HCT116 (cell line): ENCODE data around the gene AKAP12. TPM values are rescaled to one million over a fixed set of nuclear protein-coding genes. Genes with fewer than 3 reads are reported as not detected.

Experiments used
- ATAC-seq: fragments of 200-7000 bp; cut with Tn5 transposase; 2 replicates; pipeline ENCODE4 v1.9.1; 2020; ENCODE audit warnings: mild to moderate bottlenecking, moderate library complexity
- BruUV-seq: library from RNA; stranded (reverse); fragments of 400-500 nt; replicated peaks from 2 replicates; lab custom pipeline; 2021; lab: Mats Ljungman, UMichigan
- CTCF ChIA-PET: fragments of 300-600 bp; sonication (Branson Sonifier 250); formaldehyde crosslinking; loops from one replicate; lab custom pipeline; 2021; ENCODE audit warnings: antibody characterized with exemption; lab: Charles Lee
- POLR2A ChIA-PET: fragments of 300-600, 350-600 bp; sonication (Branson Sonifier 250); formaldehyde crosslinking; loops from one replicate; lab custom pipeline; 2021; ENCODE audit warnings: antibody characterized with exemption; lab: Charles Lee
- RAD21 ChIA-PET, 2 experiments: fragments of 300-600 bp; sonication (Branson Sonifier 250); formaldehyde crosslinking; loops; one replicate each; lab custom pipeline; 2023; ENCODE audit warnings: low total read pairs in 2 of 2; ENCODE audit not compliant: uncharacterized antibody in 2 of 2, unreplicated experiment in 2 of 2, low non-redundant PET in 1 of 2; lab: Charles Lee
- DNase-seq: peaks from one replicate; pipeline ENCODE4 v3.0.0-alpha.2; 2010; ENCODE audit warnings: low read depth, low spot score
- H2AFZ ChIP-seq: fragments of 200-600 bp; shearing (Covaris generic), sonication (generic); 2 replicates; pipeline ENCODE4 v1.6.1; 2017; ENCODE audit warnings: low read depth, mixed run types, mixed read lengths, antibody characterized with exemption, low read length; ENCODE audit not compliant: poor library complexity, severe bottlenecking
- H3K27ac ChIP-seq: 2 replicates; pipeline ENCODE4 v1.5.1; 2012; ENCODE audit warnings: low read depth, low read length
- H3K27me3 ChIP-seq: fragments of 200-600 bp; sonication (generic); 2 replicates; pipeline ENCODE4 v1.6.1; 2016; ENCODE audit warnings: mixed run types, low read length, mixed read lengths; ENCODE audit not compliant: insufficient read depth
- H3K36me3 ChIP-seq, 2 experiments: fragments of 200-500 bp in 1 of 2; fragments of 200-600 bp in 1 of 2; sonication (Bioruptor generic) in 1 of 2; sonication (generic) in 1 of 2; 2 replicates each; pipeline versions ENCODE4 v1.5.1 to v1.6.1; 2014 to 2016; ENCODE audit warnings: low read length in 2 of 2, inconsistent platforms in 1 of 2, mixed read lengths in 1 of 2, mixed run types in 1 of 2; ENCODE audit not compliant: insufficient read depth in 2 of 2, control insufficient read depth in 1 of 2
- H3K4me1 ChIP-seq, 2 experiments: fragments of 200-600 bp in 1 of 2; sonication (generic) in 1 of 2; 2 replicates each; pipeline versions ENCODE4 v1.5.1 to v1.6.1; 2012 to 2017; ENCODE audit warnings: low read length in 2 of 2, inconsistent platforms in 1 of 2, mild to moderate bottlenecking in 1 of 2, mixed read lengths in 1 of 2, mixed run types in 1 of 2, moderate library complexity in 1 of 2; ENCODE audit not compliant: insufficient read depth in 2 of 2, control insufficient read depth in 1 of 2
- H3K4me2 ChIP-seq: fragments of 200-600 bp; sonication (generic); 2 replicates; pipeline ENCODE4 v1.6.1; 2017; ENCODE audit warnings: mixed run types, low read length, mixed read lengths
- H3K4me3 ChIP-seq, 2 experiments: fragments of 200-600 bp in 1 of 2; sonication (generic) in 1 of 2; replicated peaks in 1 of 2; 2 replicates each; pipeline ENCODE4 v1.5.1; 2011 to 2016; ENCODE audit warnings: low read length in 2 of 2, control low read depth in 1 of 2, low read depth in 1 of 2, mild to moderate bottlenecking in 1 of 2, mixed read lengths in 1 of 2, mixed run types in 1 of 2
- H3K79me2 ChIP-seq: fragments of 200-600 bp; sonication (generic); 2 replicates; pipeline ENCODE4 v1.6.1; 2017; ENCODE audit warnings: mild to moderate bottlenecking, mixed run types, low read length, moderate library complexity, mixed read lengths; ENCODE audit not compliant: insufficient read depth
- H3K9ac ChIP-seq: fragments of 200-600 bp; sonication (generic); 2 replicates; pipeline ENCODE4 v1.6.1; 2016; ENCODE audit warnings: low read length, mixed read lengths
- H3K9me2 ChIP-seq: fragments of 200-600 bp; sonication (generic), shearing (Covaris generic); 2 replicates; pipeline ENCODE4 v1.6.1; 2017; ENCODE audit warnings: mixed run types, mild to moderate bottlenecking, moderate library complexity; ENCODE audit not compliant: insufficient read depth
- H3K9me3 ChIP-seq, 2 experiments: fragments of 200-500 bp in 1 of 2; fragments of 200-600 bp in 1 of 2; sonication (Bioruptor generic) in 1 of 2; sonication (generic) in 1 of 2; 2 replicates each; pipeline ENCODE4 v1.6.1; 2014 to 2017; ENCODE audit warnings: low read length in 2 of 2, mixed read lengths in 2 of 2, inconsistent platforms in 1 of 2, low read depth in 1 of 2, mild to moderate bottlenecking in 1 of 2, mixed run types in 1 of 2, moderate library complexity in 1 of 2; ENCODE audit not compliant: control insufficient read depth in 1 of 2, insufficient read depth in 1 of 2
- H4K20me1 ChIP-seq: fragments of 200-600 bp; sonication (generic), shearing (Covaris generic); 2 replicates; pipeline ENCODE4 v1.6.1; 2017; ENCODE audit warnings: mixed run types, mild to moderate bottlenecking, moderate library complexity; ENCODE audit not compliant: insufficient read depth
- EZH2phosphoT487 ChIP-seq: fragments of 200-600 bp; IDR thresholded peaks from 2 replicates; pipeline ENCODE4 v1.6.1; 2018; ENCODE audit warnings: antibody characterized with exemption, borderline replicate concordance
- POLR2AphosphoS5 ChIP-seq: IDR thresholded peaks from 2 replicates; pipeline ENCODE4 v1.6.1; 2011; ENCODE audit warnings: mild to moderate bottlenecking, low read depth, low read length, moderate library complexity
- intact Hi-C: fragments of 100-400 bp; cut with micrococcal nuclease; formaldehyde crosslinking; loops from 2 replicates; pipeline ENCODE4 v1.10.0; 2022
- total RNA-seq: library from RNA; stranded (reverse); gene quantifications from one replicate; pipeline ENCODE4 v1.2.1, GENCODE V29; 2021; ENCODE audit not compliant: unreplicated experiment
- TF ChIP-seq, protein P1 (sequence below), 3 experiments: fragments of 200-600 bp in 1 of 3; sonication (generic) in 1 of 3; IDR thresholded peaks in 2 of 3; conservative IDR thresholded peaks in 1 of 3; 2 replicates each; pipeline ENCODE4 v1.5.1; 2012 to 2017; ENCODE audit warnings: low read depth in 2 of 3, low read length in 2 of 3, antibody characterized with exemption in 1 of 3, borderline replicate concordance in 1 of 3, control low read depth in 1 of 3, mild to moderate bottlenecking in 1 of 3, mixed read lengths in 1 of 3, mixed run types in 1 of 3, moderate library complexity in 1 of 3; ENCODE audit not compliant: insufficient read depth in 1 of 3

Gene AKAP12
- total RNA-seq, 1 experiment from 2014 or later = 1,220 TPM

DNA sequence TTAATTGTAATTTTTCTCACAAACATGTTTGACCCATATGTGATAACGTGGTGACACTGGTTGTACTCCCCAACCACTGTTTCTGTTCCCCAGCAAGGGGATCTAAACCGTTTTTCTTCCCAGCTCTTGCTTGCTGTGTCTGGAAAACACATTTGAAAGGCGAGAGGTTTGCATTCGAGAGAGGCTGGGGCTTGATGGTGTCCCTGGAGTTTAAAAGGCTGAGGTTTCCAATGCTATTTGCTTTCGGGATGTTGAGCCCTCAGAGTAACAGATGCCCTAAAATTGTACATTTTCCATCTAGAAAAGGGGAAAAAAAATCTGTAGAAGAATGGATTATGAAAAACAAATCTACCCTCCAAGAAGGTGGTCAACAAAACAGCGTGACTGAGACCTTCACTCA is 35.4 kb downstream of the AKAP12 start:
- Histone ChIP-seq H3K36me3 (no peaks in the 10 kb centered on the region), H2AFZ (no peak overlapping the region), H3K4me3 (no peak overlapping the region), H3K9ac (no peak overlapping the region), H3K9me3 (no peaks in the 10 kb centered on the region), H3K4me2 (no peak overlapping the region), H3K9me2 (no peaks in the 10 kb centered on the region), H3K27ac (no peak overlapping the region), H3K4me1 (peaks cover 3 to 44% of the 10 kb centered on the region in 2 experiments; a peak in 2 of 4 replicates), H3K27me3 (no peaks in the 10 kb centered on the region), H3K79me2 (peaks cover 99% of the 10 kb centered on the region), H4K20me1 (no peaks in the 10 kb centered on the region; the same call in 1 of the 2 replicates)
- ChIA-PET CTCF (no interaction called here), RAD21 (no interaction called here), POLR2A (no interaction called here)
- ATAC-seq = no peak
- intact Hi-C loops = no loop called here
- no TSS peak for BruUV-seq
- TF ChIP-seq POLR2AphosphoS5 = 0 out of 2 replicates have a peak, but pooled peaks have one; percentile 4
- no peak for TF ChIP-seq EZH2phosphoT487
- no peak for DNase-seq

DNA sequence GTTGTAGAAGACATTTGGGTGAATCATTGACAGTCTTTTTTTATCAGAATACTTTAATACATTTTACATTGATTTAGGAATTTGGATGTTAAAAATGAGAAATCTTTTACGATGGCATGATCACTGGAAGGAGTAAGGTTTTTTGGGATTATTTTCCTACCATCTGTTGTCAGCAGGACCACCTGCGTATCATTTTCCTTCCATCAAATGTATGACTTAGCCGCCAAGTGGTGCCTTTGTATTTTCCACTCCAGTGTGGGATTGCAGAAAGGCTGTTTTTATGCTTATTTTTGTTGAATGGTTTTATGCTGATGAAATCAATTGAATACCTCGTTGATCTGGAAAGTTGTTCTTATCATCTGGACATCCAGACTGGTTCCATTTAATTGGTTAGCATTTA is 35.8 kb downstream of the AKAP12 start:
- no peaks in the 10 kb centered on the region for H3K27me3 ChIP-seq
- no peak for DNase-seq
- intact Hi-C loops = no loop called here
- no peak overlapping the region for H3K4me3 ChIP-seq
- H3K79me2 ChIP-seq = peaks cover 99% of the 10 kb centered on the region
- no peak overlapping the region for H3K27ac ChIP-seq
- peaks cover 3 to 41% of the 10 kb centered on the region in 2 experiments; a peak in 2 of 4 replicates for H3K4me1 ChIP-seq
- H4K20me1 ChIP-seq = no peaks in the 10 kb centered on the region; the same call in 1 of the 2 replicates
- H3K36me3 ChIP-seq = no peaks in the 10 kb centered on the region
- POLR2A ChIA-PET = no interaction called here
- H3K9me3 ChIP-seq = no peaks in the 10 kb centered on the region
- H3K4me2 ChIP-seq = no peak overlapping the region
- TF ChIP-seq EZH2phosphoT487 = no peak
- TF ChIP-seq, protein P1, sequence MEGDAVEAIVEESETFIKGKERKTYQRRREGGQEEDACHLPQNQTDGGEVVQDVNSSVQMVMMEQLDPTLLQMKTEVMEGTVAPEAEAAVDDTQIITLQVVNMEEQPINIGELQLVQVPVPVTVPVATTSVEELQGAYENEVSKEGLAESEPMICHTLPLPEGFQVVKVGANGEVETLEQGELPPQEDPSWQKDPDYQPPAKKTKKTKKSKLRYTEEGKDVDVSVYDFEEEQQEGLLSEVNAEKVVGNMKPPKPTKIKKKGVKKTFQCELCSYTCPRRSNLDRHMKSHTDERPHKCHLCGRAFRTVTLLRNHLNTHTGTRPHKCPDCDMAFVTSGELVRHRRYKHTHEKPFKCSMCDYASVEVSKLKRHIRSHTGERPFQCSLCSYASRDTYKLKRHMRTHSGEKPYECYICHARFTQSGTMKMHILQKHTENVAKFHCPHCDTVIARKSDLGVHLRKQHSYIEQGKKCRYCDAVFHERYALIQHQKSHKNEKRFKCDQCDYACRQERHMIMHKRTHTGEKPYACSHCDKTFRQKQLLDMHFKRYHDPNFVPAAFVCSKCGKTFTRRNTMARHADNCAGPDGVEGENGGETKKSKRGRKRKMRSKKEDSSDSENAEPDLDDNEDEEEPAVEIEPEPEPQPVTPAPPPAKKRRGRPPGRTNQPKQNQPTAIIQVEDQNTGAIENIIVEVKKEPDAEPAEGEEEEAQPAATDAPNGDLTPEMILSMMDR (IDR thresholded peaks at IDR 0.05 in 2 of 3, conservative IDR thresholded peaks at IDR 0.05 in 1 of 3; ENCODE audit: borderline replicate concordance in 1 of 3, insufficient read depth in 1 of 3, low read depth in 2 of 3, low read length in 2 of 3) = no peak
- no peak for ATAC-seq
- H3K9me2 ChIP-seq = no peaks in the 10 kb centered on the region
- RAD21 ChIA-PET = no interaction called here
- CTCF ChIA-PET = no interaction called here
- H2AFZ ChIP-seq = no peak overlapping the region
- BruUV-seq = no TSS peak
- no peak overlapping the region for H3K9ac ChIP-seq
